Pancreas (tissue), 10 donors: ENCODE results near the gene MVD. TPM values are rescaled to one million over a fixed set of nuclear protein-coding genes. Genes with fewer than 3 reads are reported as not detected.

ENCODE experiments used
- ATAC-seq, 4 donors: fragments of 200-7000 bp; cut with Tn5 transposase; one replicate each; pipeline versions ENCODE4 v1.8.0 to v1.9.1; 2020; ENCODE audit warnings: mild to moderate bottlenecking in 4 of 4, moderate library complexity in 4 of 4
- DNase-seq, 6 donors: peaks; one replicate each; pipeline ENCODE4 v3.0.0-alpha.2; 2020
- FAIRE-seq: peaks from 2 replicates; lab custom pipeline; 2012; peaks lifted over from hg19 to GRCh38; lab: Jason Lieb, UNC
- H3K27ac ChIP-seq, 4 donors: fragments of 200-600 bp; sonication (generic); 1 replicate in 3 of 4; 2 replicates in 1 of 4; pipeline versions ENCODE4 v1.5.0 to v1.8.0; 2020
- H3K27me3 ChIP-seq, 4 donors: fragments of 200-600 bp; one replicate each; pipeline ENCODE4 v1.8.0; 2021
- H3K36me3 ChIP-seq, 3 donors: fragments of 200-600 bp; sonication (generic) in 1 of 3; one replicate each; pipeline versions ENCODE4 v1.5.0 to v1.8.0; 2020 to 2021
- H3K4me1 ChIP-seq, 3 donors: fragments of 200-600 bp; one replicate each; pipeline ENCODE4 v1.8.0; 2021
- H3K4me3 ChIP-seq, 4 donors: fragments of 200-600 bp; sonication (generic) in 2 of 4; one replicate each; pipeline versions ENCODE4 v1.5.0 to v1.8.0; 2020 to 2021
- H3K9me3 ChIP-seq, 4 donors: fragments of 200-600 bp; one replicate each; pipeline ENCODE4 v1.8.0; 2021
- CTCF ChIP-seq, 4 donors: fragments of 200-600 bp; sonication (generic) in 3 of 4; IDR thresholded peaks; one replicate each; pipeline versions ENCODE4 v1.5.0 to v1.8.0; 2021; ENCODE audit warnings: antibody characterized with exemption in 4 of 4
- WGBS, 2 donors: extraction: QIAGEN DNeasy Blood & Tissue Kit; methylation state at CpG; one replicate each; pipeline ENCODE4 v1.1.7; 2013; 5-methylcytosine and 5-hydroxymethylcytosine counted together
- intact Hi-C, 3 donors: fragments of 100-400 bp; cut with DNase I; formaldehyde crosslinking; loops; one replicate each; pipeline versions ENCODE4 v1.11.1 to v1.14.2; 2022
- polyA plus RNA-seq, 2 donors: library from polyadenylated mRNA; stranded (reverse); fragments of 200-250 nt; gene quantifications; one replicate each; pipeline ENCODE4 v1.2.3, GENCODE V29; 2013
- total RNA-seq, 6 donors: library from RNA; stranded (reverse); fragmentation: NEBNext Ultra II Directional in 4 of 6; extraction: Animal tissue kit (Norgen Biotek cat#: 25700) in 4 of 6; gene quantifications; one replicate each; pipeline versions ENCODE4 v1.2.1 to v1.2.4, GENCODE V29; 2021 to 2023
- donor health status: healthy with polysubstance abuse.
- donor health status: DM: no; HTN: no; CAD: no; lungs with moderate emphysema.
- donor health status: DM: no; HTN: no; CAD: no.
- donor health status: control.
- donor health status: control.
- donor health status: Bipolar disorder and iron deficiency.
- donor health status: DM: yes; HTN: yes; CAD: no.
- donor health status: DM: no; HTN: no; CAD: no.
- donor health status: DM: no; HTN: no; CAD: no.
- donor health status: DM: yes; HTN: yes; CAD: no.

MVD gene
- total and polyA plus RNA-seq, 8 donors: 12.7 to 46.6 (median 17.5) TPM

GRCh38 chr16:88678224-88678979, 15.5 kb upstream of the MVD start:
- no peaks in the 10 kb centered on the region for H3K27me3 ChIP-seq
- no peak overlapping the region for H3K4me3 ChIP-seq
- 81 to 85% methylated on average over 32 of the region's 32 CpGs for WGBS, 2 donors
- intact Hi-C loops: no loop called here
- H3K27ac ChIP-seq: no peak overlapping the region
- no peaks in the 10 kb centered on the region for H3K4me1 ChIP-seq
- no peak for TF ChIP-seq CTCF (IDR thresholded peaks at IDR 0.05)
- H3K36me3 ChIP-seq: no peaks in the 10 kb centered on the region
- FAIRE-seq (no peak), DNase-seq (peak in 2 of 6 donors; percentile 54 to 74), ATAC-seq (no peak)
- no peaks in the 10 kb centered on the region for H3K9me3 ChIP-seq

DNA sequence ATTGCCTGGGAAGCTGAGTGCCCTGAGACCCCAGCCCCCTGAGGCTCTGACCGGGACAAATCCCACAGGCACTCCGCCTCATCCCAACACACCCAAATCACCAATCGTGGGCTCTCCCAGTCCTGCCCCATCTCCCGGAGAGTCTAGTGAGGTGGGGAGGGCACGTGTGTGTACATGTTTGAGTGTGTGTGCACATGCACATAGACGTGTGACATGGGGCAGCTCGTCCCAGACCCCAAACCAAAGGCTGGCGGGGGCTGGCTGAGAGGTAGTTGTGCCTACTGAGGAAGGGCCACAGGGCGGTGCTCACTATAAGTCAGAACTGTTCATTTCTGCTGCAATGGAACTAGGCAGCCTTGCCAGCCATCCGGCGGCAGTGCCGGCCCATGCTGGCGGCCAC, 14.8 kb upstream of the MVD start:
- ATAC-seq (no peak), FAIRE-seq (no peak), DNase-seq (no peak)
- no peak overlapping the region for H3K4me3 ChIP-seq
- H3K4me1 ChIP-seq: no peaks in the 10 kb centered on the region
- intact Hi-C loops: no loop called here
- TF ChIP-seq CTCF (IDR thresholded peaks at IDR 0.05): no peak
- WGBS, 2 donors: 80 to 85% methylated on average over 13 of the region's 13 CpGs
- H3K27ac ChIP-seq: no peak overlapping the region
- no peaks in the 10 kb centered on the region for H3K9me3 ChIP-seq
- H3K36me3 ChIP-seq: no peaks in the 10 kb centered on the region
- no peaks in the 10 kb centered on the region for H3K27me3 ChIP-seq

DNA sequence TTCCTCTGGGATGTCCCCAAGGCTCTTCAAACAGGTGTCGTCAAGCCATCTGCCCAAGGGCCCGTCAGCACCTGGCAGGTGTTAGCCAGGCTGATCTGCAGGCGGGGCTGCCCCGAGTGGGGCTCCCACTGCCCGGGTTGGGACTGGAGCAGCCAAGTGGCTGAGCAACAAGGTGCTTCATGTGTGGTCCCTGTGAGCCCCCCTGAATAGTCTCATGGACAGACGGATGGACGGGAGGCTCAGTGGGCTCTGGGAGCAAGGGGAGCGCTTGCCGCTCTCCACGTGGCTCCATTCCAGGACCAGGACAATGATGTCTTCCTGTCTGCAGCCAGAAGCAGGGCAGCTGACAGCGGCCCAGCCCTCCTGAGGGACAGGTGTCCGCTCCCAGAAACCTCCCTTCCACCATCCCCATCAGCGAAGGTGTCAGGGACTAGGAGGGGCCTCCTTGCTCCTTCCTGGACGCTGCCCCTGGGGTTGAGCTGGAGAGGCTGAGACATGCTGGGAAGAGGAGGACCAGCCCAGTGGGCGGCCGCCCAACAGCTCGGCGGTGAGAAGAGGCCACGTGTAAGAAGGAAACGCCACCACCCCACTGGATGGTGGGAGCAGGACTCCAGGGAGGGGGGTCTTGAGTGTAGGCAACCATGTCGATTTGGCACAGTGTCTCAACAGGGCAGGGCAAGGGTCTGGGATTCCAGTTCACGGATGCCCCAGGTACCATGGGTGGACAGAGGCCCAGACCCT, 13.8 kb upstream of the MVD start:
- DNase-seq (peak in 1 of 6 donors; percentile 60), ATAC-seq (no peak), FAIRE-seq (no peak)
- Histone ChIP-seq H3K4me3 (no peak overlapping the region), H3K27ac (no peak overlapping the region), H3K36me3 (no peaks in the 10 kb centered on the region), H3K27me3 (no peaks in the 10 kb centered on the region), H3K4me1 (no peaks in the 10 kb centered on the region), H3K9me3 (no peaks in the 10 kb centered on the region)
- WGBS, 2 donors: 87 to 88% methylated on average over 21 to 22 of the region's 22 CpGs
- TF ChIP-seq CTCF (IDR thresholded peaks at IDR 0.05): no peak
- intact Hi-C loops: no loop called here

- H3K27me3 ChIP-seq: no peaks in the 10 kb centered on the region
- H3K4me1 ChIP-seq: no peaks in the 10 kb centered on the region
- H3K9me3 ChIP-seq: no peaks in the 10 kb centered on the region
- WGBS, 2 donors: 85 to 88% methylated on average over 19 of the region's 19 CpGs
- H3K36me3 ChIP-seq: no peaks in the 10 kb centered on the region
- TF ChIP-seq CTCF (IDR thresholded peaks at IDR 0.05): no peak
- intact Hi-C loops: no loop called here
- no peak for ATAC-seq
- FAIRE-seq: no peak
- no peak overlapping the region for H3K27ac ChIP-seq
- DNase-seq: no peak
- H3K4me3 ChIP-seq: no peak overlapping the region
Measured at GRCh38 chr16:88673716-88674379, 11.0 kb upstream of the MVD start.
